DMS 273 (cell line): ENCODE measurements around the gene HTR4.
A peak's percentile ranks its signal among the peaks of the same experiment; 100 is the strongest.
"Not testable (repeated sequence)": the region's sequence is repeated elsewhere in the genome, so short reads cannot be mapped to it uniquely, and the experiment has no call there.

Source experiments
- DNase-seq: peaks from one replicate; lab custom pipeline; 2025; ENCODE audit not compliant: unreplicated experiment; lab: John Stamatoyannopoulos, UW

HTR4 gene

DNA sequence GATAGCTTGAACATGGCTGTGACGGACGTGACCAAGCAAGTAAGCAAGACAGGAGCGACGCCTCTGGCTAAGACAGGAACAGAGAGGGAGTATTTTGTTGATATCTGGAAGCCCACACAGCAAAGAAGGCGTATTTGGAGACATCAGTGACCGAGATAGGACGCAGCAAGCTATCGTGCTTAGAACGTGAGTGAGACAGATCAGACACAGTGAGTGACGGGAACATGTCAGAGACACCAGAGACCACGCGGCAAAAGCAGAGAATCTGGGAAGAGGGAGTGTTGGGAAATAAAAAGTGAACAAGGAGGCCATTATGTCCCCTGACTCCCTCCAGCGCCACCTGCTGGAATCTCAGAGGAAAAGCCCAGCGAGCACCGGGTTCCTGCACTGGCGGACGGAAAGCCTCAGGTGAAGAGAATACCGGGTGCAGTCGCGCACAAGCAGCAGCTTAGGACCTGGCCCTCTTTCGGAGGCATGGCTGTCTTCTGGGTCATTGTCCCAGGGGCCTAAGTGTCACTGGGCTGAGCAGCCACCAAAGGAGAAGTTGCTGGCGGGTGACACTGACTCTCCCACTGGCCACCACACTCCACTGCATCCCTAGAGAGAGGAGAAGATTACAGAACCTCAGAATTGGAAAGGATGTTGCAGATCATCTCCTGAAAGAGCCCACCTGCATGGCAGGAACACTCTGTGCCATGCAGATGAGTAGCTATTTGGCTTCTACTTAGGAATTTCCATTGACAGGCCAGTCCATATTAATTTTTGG, 171.4 kb downstream of the HTR4 start:
- DNase-seq, result peak; percentile 59

DNA sequence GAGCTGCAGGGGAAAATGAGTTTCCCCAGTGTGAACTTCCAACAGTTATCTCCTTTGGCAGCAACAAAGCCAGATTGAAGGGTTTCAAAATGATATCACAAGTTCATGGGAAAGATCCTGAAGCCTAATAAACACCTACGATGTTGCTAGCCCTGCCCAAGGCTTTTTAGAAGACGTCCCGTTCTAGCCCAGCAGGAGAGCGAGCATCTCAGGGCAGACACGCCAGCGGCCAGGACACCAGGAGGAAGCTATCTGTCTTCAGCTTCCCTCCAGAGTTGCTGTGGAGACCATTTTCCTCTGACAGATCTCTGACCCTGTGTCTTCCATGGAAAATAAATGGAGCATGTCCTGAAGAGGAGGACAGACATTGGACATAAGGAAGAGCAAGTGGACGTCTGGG, 172.1 kb downstream of the HTR4 start:
- DNase-seq, result no peak

GRCh38 chr5:148477429-148477828, 176.9 kb downstream of the HTR4 start:
- no peak for DNase-seq

DNA sequence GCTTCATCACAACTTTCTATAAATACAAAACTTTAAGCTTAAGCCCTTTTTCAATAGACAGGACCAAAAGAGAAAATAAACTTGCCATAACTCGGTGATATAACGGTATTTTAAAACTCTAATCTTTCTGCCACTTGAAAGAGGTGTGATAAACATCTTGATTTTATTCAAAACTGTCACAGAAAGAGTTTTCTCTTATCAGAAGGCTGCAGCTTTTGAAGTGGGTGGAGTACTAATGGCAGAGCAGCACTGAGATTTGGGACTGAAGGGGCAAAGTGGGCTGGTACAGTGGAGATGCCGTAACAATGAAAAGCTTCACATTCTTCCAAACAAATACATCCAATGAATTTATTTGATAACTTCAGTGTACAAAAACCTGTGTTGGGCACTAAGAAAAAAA, 178.0 kb downstream of the HTR4 start:
- no peak for DNase-seq

DNA sequence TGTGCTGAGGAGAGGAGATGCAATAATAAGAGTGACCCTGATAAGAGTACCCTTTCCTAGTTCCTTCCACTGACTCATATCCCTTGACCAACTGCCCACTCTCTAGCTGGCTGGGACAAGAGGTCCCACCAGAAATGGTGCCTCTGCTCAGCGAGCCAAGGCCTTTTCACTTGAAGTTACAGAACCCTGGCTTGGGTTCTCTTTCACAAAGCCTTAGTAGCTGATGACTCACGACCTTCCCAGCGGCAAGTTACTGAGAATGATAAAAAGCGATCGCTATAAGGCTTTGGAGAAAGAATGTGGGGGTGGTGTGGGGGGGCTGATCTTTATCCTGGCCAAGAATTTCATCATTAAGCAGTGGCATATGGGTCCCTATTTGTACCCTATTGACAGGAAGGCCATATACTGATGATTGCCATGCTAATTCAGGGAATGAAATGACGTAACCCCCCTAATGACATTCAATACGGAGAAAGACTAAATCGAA, 180.3 kb downstream of the HTR4 start:
- DNase-seq, result no peak

- no peak for DNase-seq
Measured at GRCh38 chr5:148471379-148471778, 182.9 kb downstream of the HTR4 start.

DNA sequence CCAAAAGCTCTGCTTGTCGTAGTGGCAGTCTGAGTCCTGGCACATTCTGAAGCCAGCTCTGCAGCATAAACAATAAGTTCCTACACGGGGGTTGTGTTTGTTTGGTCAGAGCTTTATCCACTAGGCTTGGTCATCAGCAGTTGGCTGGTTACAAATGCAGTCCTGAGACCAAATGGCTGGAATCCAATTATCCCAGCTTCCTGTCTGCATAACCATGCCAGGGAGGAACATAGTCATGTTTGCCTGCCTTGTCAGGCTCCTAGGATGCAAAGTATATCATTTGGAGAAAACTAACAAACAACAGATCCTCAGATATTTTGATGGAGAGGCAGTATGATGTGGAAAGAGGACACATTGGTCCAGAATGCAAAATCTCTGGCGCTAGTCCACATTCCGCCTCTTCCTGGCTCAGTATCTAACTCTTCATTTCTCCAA, 184.8 kb downstream of the HTR4 start:
- DNase-seq, result no peak

GRCh38 chr5:148468746-148469145, 185.6 kb downstream of the HTR4 start:
- not testable (repeated sequence) for DNase-seq

DNA sequence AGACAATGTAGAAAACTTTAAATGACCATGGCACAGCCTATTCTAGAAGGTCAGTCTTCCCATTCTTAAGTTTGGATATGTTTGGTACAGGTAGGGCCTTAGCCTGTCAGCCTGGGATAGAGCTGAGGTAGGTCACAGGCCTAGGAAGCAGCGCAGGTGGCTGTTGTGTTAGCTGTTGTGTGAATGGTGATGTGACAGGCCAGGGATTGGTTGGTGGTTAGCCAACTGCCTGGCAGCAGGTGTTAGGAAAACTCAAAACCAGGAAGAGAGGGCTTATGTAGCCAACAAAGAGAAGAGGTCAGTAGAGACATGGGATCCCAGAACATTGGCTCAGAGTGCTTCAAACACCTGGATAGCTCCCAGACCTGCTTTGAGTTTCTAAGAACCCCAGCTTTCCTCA, 186.4 kb downstream of the HTR4 start:
- no peak for DNase-seq

GRCh38 chr5:148466236-148466580, 188.1 kb downstream of the HTR4 start:
- DNase-seq, result no peak

DNA sequence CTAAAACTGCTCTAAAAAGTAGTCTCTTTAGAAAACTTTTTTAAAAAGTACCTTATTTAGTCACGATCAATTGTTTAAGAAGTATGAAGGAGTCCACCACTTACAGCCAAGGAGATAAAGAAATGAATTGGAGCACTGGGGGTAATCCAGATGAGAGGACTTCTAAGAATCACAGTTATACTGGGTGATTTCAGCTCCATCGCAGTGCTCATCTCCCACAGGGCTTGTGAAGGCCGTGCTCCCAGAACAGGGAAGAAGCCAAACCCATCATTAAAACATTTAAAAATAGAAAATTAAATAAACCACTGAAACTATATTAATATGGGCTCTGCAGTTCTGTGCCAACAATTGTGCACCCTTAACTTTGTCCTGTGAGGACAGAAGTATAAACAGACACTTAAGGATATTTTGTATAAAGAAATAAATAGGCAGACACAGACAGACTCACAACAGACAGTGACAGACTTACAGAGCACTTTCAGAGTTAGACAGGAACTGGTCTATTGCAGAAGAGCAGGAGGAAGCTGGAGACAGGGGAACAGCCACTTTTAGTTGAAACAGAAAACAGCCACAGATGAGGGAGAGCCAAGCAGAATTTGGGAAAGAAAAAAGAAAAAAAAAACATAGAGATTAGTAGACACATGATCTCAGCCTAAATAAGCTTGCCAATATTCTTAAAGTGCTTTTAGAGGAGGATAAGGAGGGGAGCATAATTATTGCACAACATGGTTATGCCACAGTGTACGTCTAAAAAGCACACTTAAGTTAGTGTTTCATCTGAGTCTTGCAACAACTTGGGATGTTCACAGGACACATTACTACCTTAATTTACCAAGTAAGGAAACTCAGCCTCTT, 188.7 kb downstream of the HTR4 start:
- no peak for DNase-seq

DNA sequence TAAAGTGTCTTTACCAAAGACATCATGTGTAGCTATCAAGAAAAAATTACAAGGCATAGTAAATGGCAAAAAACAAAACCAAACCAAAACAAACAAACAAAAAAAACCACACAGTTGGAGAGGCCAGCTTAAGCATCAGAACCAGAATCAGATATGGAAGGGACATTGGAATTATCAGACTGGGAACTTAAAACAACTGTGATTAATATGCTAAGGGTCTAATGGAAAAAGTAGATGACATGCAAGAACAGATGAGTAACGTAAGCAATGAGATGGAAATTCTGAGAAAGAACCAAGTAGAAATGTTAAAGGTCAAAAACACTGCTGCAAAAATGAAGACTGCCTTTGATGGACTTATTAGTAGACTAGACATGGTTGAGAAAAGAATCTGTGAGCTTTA, 194.7 kb downstream of the HTR4 start:
- DNase-seq, result no peak

DNA sequence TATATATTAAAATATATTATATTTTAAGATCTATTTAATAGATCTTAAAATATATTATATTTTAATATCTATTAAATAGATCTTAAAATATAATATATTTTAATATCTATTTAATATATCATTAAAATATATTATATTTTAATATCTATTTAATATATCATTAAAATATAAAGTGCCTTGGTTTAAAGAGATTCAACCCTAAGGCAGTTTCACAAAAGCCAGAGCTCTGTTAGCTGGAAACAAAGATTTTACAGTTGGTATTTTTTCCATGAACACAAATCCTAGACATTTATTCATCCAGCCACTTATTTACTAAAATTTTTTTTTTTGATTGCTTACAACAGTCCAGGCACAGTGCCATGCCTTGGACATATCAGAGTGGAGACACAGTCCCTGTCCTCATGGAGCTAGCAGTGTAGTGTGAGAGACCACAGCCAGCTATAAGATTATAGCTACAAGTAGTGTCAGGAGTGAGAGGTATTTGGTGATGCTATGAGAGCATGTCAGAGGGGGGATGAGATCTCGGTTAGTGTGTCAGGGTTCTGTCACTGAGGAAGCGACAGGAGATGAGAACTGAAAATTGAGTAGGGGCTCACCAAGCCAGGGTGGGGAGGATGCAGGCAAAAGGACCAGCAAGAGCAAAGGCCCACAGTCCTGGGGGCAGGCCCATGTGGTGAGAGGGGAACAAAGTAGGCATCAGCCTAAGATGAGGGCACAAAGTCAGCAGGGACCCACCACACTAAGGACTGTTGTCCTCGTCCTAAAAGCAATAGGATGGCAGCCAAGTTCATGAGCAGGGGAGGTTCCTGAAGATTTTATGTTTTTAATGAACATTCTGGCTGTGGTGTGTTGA, 196.1 kb downstream of the HTR4 start:
- DNase-seq, result no peak

DNA sequence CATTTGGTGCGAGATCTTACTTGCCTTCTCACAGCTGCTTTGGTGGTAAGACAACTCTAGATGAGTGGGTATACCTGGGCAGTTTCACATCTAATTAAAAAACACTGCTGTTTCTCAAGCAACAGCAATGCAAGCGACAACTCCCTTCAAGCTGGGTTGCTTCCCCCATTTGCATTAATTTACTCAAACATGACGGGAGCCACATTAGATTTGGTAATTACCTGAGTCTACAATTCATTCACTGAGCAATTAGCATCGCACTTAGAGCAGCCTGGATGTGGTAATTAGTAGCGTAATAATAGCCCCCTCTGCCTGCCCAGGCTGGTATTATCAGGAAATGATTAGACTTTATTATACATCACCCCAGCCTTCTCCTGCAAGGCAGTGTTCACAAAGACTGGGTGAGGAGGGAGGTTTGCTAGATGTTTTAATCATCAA, 197.1 kb downstream of the HTR4 start:
- peak; percentile 64 for DNase-seq

DNA sequence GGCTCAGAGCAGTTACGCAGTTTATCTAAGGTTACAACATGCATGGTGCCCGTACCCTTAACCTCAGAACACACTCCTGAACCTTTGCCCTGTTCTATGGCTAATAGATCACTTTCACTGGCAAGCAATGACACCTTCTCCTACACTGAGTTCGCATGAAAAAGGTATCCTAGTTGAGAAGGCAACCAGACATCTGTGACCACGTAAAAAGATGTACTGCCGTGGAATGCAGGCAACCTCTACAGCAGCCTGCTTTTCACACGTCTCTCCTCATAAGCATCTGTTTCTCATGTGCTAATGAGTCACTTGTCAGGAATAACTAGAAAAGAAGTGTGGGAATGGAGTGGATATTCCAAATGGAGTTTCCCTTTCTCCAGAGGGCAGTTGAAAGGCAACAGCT, 199.1 kb downstream of the HTR4 start:
- DNase-seq, result no peak

DNA sequence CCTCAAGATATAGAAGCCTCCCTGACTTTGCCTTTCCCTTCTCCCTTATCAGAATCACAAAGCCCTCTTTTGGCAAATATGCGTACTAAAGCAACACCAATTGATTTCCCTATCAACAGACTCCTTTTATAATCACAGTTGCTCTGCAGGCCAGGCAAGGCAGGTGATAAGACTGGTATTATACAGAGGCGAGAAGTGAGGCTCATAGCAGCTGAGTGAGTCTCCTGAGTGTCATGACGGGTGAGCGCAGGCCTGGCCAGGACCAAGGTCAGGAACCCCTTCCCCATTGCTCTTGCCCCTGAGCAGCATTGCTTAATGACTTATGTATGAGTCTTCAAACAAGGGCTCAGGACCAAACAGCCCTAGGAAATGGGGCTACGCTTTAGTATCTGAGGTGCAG, 199.8 kb downstream of the HTR4 start:
- no peak for DNase-seq

DNA sequence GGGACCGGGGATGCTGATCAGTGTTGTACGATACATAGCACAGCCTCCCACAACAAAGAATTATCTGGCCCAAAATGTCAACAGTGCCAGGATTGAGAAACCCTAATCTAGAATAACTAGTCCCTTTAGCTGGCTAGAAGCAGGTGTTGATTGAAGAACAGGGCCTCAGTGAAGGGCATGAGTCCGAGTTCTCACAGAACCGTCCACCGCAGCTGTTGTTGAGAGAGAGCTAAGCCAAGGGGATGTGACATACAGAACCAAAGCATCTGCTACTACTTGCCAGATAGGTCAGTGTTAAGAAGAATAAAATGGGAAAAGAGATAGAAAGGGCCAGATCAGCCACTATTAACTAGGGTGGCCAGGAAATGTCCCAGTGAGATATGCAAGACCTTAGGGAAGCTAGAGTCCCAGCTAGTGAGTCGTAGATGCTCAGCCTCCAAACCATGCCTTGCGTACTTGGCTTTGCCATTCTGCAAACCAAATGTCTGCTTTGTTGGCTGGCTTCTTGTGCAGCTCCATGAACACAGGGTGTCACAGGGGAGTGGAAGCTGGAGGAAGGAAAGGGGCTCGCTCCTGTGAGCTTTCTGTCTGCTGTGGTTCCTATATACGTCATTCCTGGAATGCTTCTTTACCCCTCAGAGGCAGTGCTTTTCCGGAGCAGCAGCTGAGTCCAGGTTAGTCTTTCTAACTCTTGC, 201.7 kb downstream of the HTR4 start:
- no peak for DNase-seq

DNA sequence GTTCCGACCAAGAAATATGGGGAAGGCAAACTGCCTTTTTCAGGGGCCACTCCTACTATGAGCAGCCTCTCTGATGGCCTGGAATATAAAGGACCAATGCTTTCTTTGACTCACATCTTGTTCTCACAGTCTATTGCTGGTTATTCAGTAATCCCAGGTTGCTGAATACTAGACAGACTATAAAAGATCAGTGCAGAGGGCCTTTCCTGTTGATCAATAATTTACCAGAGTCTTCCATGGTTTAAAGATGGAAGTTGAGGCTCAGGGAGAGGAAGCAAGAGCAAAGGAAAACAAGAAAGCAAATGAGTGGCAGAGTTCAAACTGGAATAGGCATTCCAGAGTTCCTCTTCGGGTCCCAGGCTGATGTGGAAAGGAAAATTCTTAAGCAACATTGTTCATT, 207.7 kb downstream of the HTR4 start:
- DNase-seq, result no peak

DNA sequence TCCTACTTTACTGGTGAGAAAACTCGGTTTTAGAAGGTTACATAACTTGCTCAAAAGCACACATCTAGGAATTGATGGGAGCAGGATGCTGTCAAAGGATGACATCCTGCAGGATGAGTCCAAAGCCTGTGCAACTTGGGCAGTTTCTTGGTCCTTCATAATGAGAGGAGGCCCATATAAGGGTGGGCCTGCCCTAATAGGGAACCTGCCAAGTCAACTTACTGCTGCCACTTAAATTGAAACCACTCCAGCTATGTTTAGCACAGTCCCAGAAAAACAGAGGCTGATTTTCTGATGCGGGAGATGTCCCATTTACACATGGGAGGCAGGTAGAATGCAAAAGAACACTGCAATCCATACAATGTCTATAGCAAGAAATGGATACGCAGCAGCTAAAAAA, 208.7 kb downstream of the HTR4 start:
- DNase-seq, result no peak

DNA sequence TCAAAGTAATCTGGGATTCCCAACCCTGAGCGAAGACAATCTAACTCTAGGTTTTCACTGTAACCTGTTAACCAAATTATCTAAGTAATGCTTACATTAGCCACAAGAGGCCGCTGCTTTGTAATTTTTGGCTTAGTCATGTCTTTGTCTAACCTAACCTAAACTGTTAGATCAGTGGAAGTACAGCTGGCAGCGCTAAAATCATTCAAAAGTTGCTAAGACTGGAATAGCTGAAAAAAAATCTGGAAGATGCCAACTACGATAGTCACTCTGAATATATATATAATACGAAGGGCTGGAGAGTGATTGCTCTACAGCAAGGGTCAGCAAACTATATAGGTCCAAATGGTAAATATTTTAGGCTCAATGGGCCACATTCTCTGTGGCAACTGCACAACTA, 210.3 kb downstream of the HTR4 start:
- peak; percentile 85 for DNase-seq

DNA sequence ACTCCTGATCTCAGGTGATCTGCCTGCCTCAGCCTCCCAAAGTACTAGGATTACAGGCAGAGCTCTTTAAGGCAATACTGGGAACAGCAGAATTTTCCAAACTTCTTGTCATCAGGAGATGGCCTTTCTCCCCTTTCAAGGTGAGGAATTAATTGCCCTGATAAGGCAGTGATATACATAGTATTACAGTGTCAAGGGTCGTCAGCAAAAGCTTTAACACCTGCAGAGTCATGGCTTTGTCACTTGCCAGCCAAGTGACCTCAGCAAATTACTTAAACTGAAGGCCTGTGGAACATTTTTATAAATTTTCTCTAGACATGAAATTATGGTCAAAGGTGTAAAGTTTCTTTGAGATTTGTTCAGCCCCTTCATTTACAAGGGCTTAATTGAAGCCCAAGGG, 211.1 kb downstream of the HTR4 start:
- DNase-seq, result no peak
